NOMO-1 (cell line): ENCODE results near the gene ATP10A.
A peak's percentile ranks its signal among the peaks of the same experiment; 100 is the strongest.

Experiments
- DNase-seq, 2 experiments: peaks; one replicate each; lab custom pipeline; 2025; ENCODE audit not compliant: unreplicated experiment in 2 of 2; lab: John Stamatoyannopoulos, UW

The ATP10A gene

DNA sequence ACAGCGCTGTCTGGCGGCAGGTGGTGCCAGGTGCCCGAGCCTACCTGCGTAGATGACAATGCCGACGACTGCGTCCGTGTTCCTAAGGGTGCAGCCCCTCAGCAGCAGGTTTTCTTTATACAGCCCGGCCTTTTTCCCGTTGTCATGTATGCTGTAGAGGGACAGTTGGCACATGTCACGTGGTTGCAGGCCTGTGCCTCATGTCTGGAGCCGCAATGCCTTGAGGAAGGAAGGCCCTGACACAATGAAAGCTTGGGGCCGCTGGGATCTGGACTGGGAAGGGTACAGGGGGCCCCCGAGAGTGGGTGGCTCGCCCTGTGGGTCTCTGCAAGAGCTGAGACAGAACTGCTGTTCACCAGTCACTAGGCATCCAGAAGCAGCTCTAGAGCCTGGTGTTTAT is 136.0 kb downstream of the ATP10A start:
- no peak for DNase-seq

GRCh38 chr15:25725758-25726157 is 137.4 kb downstream of the ATP10A start:
- DNase-seq, result no peak

DNA sequence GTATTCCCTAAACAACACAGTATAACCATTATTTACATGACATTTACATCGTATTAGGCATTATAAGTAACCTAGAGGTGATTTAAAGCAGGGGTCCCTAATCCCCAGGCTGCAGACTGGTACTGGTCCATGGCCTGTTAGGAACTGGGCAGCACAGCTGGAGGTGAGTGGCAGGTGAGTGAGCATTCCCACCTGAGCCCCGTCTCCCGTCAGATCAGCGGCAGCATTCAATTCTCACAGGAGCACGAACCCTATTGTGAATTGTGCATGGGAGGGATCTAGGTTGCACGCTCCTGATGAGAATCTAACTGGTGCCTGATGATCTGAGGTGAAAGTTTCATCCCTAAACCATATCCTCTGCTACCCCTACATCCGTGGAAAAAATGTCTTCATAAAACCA is 138.2 kb downstream of the ATP10A start:
- no peak for DNase-seq

DNA sequence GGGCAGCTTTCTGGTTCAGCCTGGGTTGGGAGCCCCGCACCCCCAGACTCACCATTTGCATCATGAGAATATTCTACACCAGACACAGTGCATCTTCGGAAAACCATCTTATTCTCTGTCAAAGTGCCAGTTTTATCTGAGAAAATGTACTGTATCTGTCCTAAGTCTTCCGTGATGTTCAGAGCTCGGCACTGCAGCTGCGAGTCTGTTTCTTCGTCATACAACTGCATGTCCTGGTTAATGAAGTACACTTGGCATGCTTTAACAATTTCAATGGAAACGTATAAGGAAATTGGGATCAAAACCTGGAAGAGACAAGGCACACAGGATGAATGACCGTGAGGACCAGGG is 141.5 kb downstream of the ATP10A start:
- no peak for DNase-seq

DNA sequence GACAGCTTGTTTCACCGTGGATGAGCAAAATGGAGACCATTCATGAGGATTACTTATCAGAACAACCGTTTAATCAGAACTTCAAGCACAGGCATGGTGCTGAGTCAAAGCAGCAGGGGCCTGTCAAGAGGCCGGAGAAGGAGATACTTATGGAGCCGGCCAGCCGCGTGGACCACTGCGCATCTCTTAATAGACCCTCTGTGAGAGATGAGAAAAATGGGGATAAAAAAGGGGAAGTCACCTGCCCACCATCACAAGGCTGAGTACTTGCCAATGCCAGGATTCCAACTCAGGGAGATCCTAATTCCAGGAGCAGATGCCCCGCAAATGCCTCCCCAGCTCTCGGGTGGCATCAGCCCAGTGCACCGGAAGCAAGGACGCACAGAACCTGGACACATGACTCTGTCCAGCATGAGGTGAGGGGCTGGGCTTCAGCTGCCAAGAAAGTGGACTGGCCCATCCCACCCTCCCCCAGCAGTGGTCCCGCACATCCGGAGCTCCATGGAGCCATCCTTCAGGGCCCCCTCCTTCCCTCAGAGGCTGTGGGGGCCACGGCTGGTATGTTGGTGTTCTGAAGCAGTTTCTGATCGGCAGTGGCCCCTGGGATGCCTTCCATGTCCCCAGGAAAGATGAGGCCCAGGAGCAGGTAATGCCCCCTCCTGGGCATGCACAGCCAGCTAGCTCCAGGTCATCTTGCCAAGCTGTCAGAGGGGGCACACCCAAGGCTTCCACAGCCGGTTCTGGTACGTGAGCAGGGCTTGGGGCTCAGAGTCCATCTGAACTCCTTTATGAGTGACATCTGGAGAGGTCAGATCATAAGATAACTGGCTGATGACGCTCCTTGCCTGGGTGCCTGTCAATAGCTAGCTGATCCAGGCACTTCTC is 143.8 kb downstream of the ATP10A start:
- DNase-seq, result no peak

DNA sequence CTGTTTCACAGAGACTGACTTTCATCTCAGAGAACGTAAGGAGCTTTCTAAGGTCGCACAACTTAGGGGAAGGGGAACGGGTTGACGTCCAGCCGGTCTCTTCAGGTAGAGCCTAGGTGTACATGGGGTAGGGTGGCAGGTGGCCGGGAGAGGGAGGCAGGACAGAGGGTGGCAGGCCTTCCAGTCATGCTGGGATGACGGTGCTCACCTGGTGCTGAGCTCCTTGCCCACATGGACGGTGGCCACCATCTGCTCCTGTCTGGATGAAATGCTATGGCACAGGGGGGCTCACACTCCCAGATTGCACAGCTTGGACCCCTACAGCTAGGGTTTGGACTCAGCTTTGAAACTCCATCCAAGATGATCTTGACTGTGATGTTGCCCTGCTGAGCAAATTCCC is 144.5 kb downstream of the ATP10A start:
- no peak for DNase-seq

GRCh38 chr15:25718169-25718536 is 145.0 kb downstream of the ATP10A start:
- DNase-seq, result no peak

DNA sequence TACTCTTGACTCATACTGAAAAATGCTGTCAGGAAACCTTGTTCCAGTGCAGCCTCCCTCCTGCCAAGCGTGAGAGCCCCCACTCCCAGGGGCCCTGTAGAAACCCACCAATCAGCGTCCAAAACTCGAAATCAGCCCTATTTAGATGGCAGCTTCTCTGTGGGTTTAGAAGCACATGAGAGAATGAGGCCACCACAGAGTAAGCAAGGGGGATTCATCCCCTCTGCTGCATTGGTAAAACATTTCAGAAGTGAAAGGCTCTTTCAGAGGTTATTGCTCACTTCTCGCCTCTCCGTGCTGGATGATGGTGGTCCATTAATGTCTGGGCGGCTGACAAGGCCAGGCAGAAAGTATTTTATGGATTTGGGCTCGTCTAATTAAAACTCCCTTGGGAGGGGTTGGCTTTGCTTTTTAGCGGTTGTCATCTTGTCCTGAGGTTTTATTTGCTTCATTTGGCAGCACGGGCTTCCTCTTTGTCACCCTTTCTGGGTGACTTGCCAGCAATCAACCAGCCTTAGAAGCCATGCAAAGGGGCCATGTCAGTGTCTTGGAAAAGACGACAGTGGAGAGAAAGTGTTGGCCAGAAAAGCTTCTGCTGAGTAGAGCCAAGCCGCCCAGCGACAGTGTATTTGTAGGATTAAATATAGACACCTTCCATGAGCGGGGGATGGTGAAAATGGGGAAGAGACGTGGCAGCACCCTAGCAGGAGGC is 145.5 kb downstream of the ATP10A start:
- no peak for DNase-seq

DNA sequence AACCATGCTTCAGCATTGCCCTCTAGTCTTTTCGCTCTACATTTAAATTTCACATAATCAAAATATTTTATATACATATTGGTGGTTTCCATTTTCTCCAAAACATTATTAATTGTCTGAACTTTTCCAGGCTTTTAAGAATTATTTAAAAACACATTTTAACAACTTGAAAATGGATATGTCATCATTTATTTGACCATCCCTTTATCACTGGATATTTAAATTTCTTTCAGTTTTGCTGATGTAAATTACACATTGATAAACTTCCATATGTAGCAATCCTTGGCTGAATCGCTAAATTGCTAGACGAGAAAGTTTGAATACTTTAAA is 146.0 kb downstream of the ATP10A start:
- no peak for DNase-seq

GRCh38 chr15:25716414-25717126 is 146.6 kb downstream of the ATP10A start:
- no peak for DNase-seq

DNA sequence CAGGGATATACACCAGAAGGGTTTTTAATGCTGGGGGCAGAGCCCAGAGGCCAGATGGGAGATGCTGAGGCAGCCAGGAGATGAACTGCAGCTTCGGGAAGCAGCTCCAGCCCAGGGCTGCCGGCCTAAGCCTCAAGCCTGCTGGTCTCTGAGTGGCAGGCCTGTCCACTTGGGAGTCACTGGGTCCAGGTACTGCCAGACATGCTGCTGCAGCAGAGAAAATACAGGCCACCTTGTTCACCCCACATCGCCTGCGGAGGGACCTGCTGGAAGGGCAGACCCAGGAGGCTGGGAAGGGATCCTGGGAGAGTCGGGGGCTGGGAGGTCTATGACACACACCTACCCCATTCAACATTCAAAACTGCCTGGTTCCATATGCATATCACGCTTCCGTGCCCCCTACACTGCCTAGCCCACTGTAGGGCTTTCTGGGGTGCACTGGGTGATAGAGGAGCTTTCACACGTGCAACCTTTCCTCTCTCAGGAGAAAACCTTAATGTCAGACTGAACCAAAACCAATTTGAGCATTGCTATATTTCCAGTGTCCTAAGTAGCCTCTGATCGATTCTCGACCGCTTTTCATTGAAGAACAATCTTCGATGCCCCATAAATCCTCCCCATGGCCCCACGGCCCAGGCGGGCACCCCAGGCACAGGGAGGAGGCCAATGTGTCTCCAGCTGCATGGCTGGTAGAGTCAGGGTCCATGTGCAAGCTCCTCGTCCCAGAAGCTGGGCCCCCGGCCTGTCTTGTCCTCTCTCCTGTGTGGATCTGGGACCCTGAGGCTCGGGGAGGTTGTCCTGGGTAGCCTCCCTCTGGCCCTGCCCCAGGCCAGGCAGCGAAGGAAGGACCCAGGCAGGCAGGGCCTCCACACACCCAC is 147.4 kb downstream of the ATP10A start:
- no peak for DNase-seq

- DNase-seq, result peak; percentile 17 to 23
Measured at GRCh38 chr15:25714538-25714840, 148.6 kb downstream of the ATP10A start.

GRCh38 chr15:25713736-25714537 is 149.2 kb downstream of the ATP10A start:
- DNase-seq, result no peak

- DNase-seq, result no peak
Measured at GRCh38 chr15:25712961-25713355, 150.2 kb downstream of the ATP10A start.

- DNase-seq, result no peak
Measured at GRCh38 chr15:25712192-25712960, 150.8 kb downstream of the ATP10A start.

- no peak for DNase-seq
Measured at GRCh38 chr15:25711691-25712090, 151.4 kb downstream of the ATP10A start.

- no peak for DNase-seq
Measured at GRCh38 chr15:25711164-25711563, 152.0 kb downstream of the ATP10A start.

DNA sequence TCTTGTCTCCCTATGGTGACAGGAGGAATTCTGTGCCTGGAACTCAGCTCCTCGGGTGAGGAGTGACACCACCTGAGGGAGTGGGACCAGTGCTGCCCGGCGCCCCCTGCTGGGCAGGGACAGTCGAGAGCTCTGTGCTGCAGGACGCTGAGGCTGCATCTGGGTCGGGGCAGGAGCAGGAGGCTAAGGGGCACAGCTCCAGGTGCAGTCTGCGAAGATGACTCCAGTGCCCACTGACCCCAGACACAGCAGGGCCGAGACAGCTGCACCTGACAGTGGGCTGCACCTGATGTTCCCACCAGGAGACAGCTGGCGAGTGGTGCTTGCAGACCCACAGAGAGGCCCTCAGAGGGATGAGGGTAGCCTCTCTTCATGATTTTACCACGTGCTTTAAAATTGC is 152.9 kb downstream of the ATP10A start:
- no peak for DNase-seq

- no peak for DNase-seq
Measured at GRCh38 chr15:25709437-25710159, 153.5 kb downstream of the ATP10A start.
